Measurements from ENCODE around the gene PAK1IP1. TPM values are rescaled to one million over a fixed set of nuclear protein-coding genes. Genes with fewer than 3 reads are reported as not detected.

PAK1IP1 gene
- 10 to 100 TPM; 14.1 to 28.6 TPM for total RNA-seq

DNA sequence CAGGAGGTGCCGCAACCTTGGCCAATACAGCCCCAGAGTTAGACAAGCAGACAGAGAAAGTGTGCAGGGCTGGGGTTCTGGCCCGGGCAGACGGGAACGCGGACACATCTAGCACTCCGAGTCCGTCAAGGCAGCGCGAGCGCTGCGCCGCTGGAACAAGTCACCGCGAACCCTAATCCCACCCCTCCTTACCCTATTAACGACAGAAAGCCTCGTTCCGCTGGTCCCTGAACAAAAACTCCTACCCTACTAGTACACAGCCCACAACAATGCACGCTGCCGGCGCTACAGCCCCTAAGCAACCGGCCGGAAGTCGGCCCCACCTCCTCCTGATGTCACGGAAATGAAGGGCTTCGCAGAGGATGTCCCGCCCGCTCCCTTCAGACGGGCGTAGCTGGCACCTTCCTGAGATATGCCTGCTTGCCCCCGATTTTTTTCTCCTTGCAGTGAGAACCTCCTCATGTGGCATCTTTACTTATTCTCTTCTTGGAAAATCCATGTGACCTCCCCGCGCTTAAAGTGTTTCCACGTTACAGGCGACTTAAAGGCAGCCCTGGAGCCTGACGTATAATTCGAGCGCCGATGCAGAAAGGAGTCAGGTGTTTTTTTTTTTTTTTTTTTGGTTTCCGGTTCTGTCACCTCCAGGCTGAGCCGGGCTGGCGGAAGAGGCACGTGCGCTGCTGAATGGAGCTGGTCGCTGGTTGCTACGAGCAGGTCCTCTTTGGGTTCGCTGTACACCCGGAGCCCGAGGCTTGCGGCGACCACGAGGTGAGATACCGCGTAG, at the start of gene PAK1IP1, which contains the start of gene C6orf52:
TSS of gene PAK1IP1 (plus strand) at position 671 of the 784 bp plus-strand sequence. CDS start at position 685, 14 bp downstream.
TSS of gene C6orf52 (minus strand) at position 315 of the 784 bp plus-strand sequence. CDS start 7,066 bp downstream, outside the sequence.

GRCh38 chr6:10722820-10723566, 28.2 kb downstream of the PAK1IP1 start, which contains the start of gene TMEM14C:
TSS of gene TMEM14C (plus strand) at chr6:10723070. CDS start at chr6:10724614, 1,544 bp downstream.

GRCh38 chr6:10747251-10747972, 52.6 kb downstream of the PAK1IP1 start, which contains the start of gene TMEM14B:
TSS of gene TMEM14B (plus strand) at chr6:10747805. CDS start at chr6:10749246, 1,441 bp downstream.

Small RNAs within 50 kb of the gene (small RNA-seq; reads per million reads assigned to genes)
- 0 reads per million in 2 donors for gene RF00019
- 0 to 0.06 reads per million in 2 donors for gene RNA5SP203

Other genes with a start within 250 kb of the PAK1IP1 start
- gene GCNT2, start 173.6 kb upstream of the PAK1IP1 start, total RNA-seq = 100 to 1,000 TPM; 153 to 198 TPM
- not detected for gene C6orf52, start 356 bp upstream of the PAK1IP1 start, total RNA-seq
- gene TMEM14C, start 28.1 kb downstream of the PAK1IP1 start, total RNA-seq = 10 to 100 TPM; 85.3 to 95.2 TPM
- 10 to 100 TPM; 47.8 to 57.3 TPM for gene TMEM14B, start 52.8 kb downstream of the PAK1IP1 start, total RNA-seq
- under 1 TPM in 1 of 2 donors, not detected in 1; 0.33 TPM for gene MAK, start 143.6 kb downstream of the PAK1IP1 start, total RNA-seq
- not detected for gene GCM2, start 187.1 kb downstream of the PAK1IP1 start, total RNA-seq
- under 1 TPM in 1 of 2 donors, not detected in 1; 0.69 TPM for gene SYCP2L, start 192.1 kb downstream of the PAK1IP1 start, total RNA-seq

All from melanocyte of skin (primary cell).